Neutrophil (primary cell): Measurements from ENCODE around the gene ACO1.

Experiments used
- H3K27ac ChIP-seq: fragments of 200-600 bp; sonication (generic); 2 replicates; pipeline ENCODE4 v1.5.1; 2016; ENCODE audit warnings: mild to moderate bottlenecking, moderate library complexity
- H3K27me3 ChIP-seq: fragments of 200-600 bp; sonication (generic); 2 replicates; pipeline ENCODE4 v1.6.0; 2016; ENCODE audit warnings: mild to moderate bottlenecking
- H3K36me3 ChIP-seq: fragments of 200-600 bp; sonication (generic); 2 replicates; pipeline ENCODE4 v1.5.1; 2017
- H3K4me1 ChIP-seq, 2 experiments: fragments of 200-600 bp in 1 of 2; sonication (generic) in 1 of 2; 1 replicate in 1 of 2; 2 replicates in 1 of 2; pipeline versions ENCODE4 v1.5.1 to v1.6.1; 2013 to 2016; ENCODE audit warnings: low read depth in 1 of 2, low read length in 1 of 2, mild to moderate bottlenecking in 1 of 2, moderate library complexity in 1 of 2; ENCODE audit not compliant: control insufficient read depth in 1 of 2, insufficient read depth in 1 of 2
- H3K4me3 ChIP-seq, 2 experiments: fragments of 200-600 bp in 1 of 2; sonication (generic) in 1 of 2; 1 replicate in 1 of 2; 2 replicates in 1 of 2; pipeline ENCODE4 v1.5.1; 2013 to 2016; ENCODE audit warnings: low read depth in 1 of 2, low read length in 1 of 2, mild to moderate bottlenecking in 1 of 2, moderate library complexity in 1 of 2
- H3K9me3 ChIP-seq: fragments of 200-600 bp; sonication (generic); 2 replicates; pipeline ENCODE4 v1.5.1; 2016
- CTCF ChIP-seq: fragments of 200-600 bp; sonication (generic); IDR thresholded peaks from 2 replicates; pipeline ENCODE4 v1.5.1; 2016; ENCODE audit warnings: antibody characterized with exemption

ACO1 gene

GRCh38 chr9:32384002-32384363 is 460 bp upstream of the ACO1 start:
- H3K4me1 ChIP-seq, result peaks cover 14 to 15% of the 10 kb centered on the region in 2 experiments
- TF ChIP-seq CTCF, result no peak
- H3K27ac ChIP-seq, result no peak overlapping the region
- H3K4me3 ChIP-seq, result peak overlapping the region; percentile 66 to 78
- no peaks in the 10 kb centered on the region for H3K36me3 ChIP-seq
- peaks cover 49% of the 10 kb centered on the region for H3K27me3 ChIP-seq
- H3K9me3 ChIP-seq, result no peaks in the 10 kb centered on the region

GRCh38 chr9:32385152-32385884 is 875 bp downstream of the ACO1 start:
- Histone ChIP-seq H3K36me3 (no peaks in the 10 kb centered on the region), H3K27me3 (peaks cover 43% of the 10 kb centered on the region), H3K27ac (no peak overlapping the region), H3K4me1 (peaks cover 14 to 15% of the 10 kb centered on the region in 2 experiments), H3K4me3 (peak overlapping the region; percentile 66 to 78), H3K9me3 (no peaks in the 10 kb centered on the region)
- TF ChIP-seq CTCF, result no peak

- Histone ChIP-seq H3K9me3 (no peaks in the 10 kb centered on the region), H3K27ac (no peak overlapping the region), H3K4me1 (peaks cover 14 to 15% of the 10 kb centered on the region in 2 experiments), H3K27me3 (peaks cover 37% of the 10 kb centered on the region), H3K4me3 (no peak overlapping the region), H3K36me3 (no peaks in the 10 kb centered on the region)
- TF ChIP-seq CTCF, result no peak
Observed at GRCh38 chr9:32385885-32386283, 1.4 kb downstream of the ACO1 start.

- Histone ChIP-seq H3K4me3 (no peak overlapping the region), H3K36me3 (no peaks in the 10 kb centered on the region), H3K9me3 (no peaks in the 10 kb centered on the region), H3K4me1 (peaks cover 14 to 15% of the 10 kb centered on the region in 2 experiments), H3K27me3 (peaks cover 24% of the 10 kb centered on the region), H3K27ac (no peak overlapping the region)
- TF ChIP-seq CTCF, result no peak
Observed at GRCh38 chr9:32387256-32387655, 2.8 kb downstream of the ACO1 start.

GRCh38 chr9:32389365-32389764 is 4.9 kb downstream of the ACO1 start:
- Histone ChIP-seq H3K4me1 (peaks cover 6 to 7% of the 10 kb centered on the region in 2 experiments), H3K9me3 (no peaks in the 10 kb centered on the region), H3K27me3 (peaks cover 5% of the 10 kb centered on the region), H3K27ac (no peak overlapping the region), H3K4me3 (no peak overlapping the region), H3K36me3 (no peaks in the 10 kb centered on the region)
- TF ChIP-seq CTCF, result no peak
